Choroid plexus epithelial cell (primary cell): ENCODE measurements around the gene GIGYF2.
"Not testable (repeated sequence)": the region's sequence is repeated elsewhere in the genome, so short reads cannot be mapped to it uniquely, and the experiment has no call there.

Experiments
- DNase-seq: peaks from one replicate; pipeline ENCODE4 v3.0.0-alpha.2; 2010; ENCODE audit warnings: low read depth
- H3K4me3 ChIP-seq: 2 replicates; pipeline ENCODE4 v1.5.1; 2011; ENCODE audit warnings: low read depth, mild to moderate bottlenecking, control low read depth, low read length, moderate library complexity
- TF ChIP-seq, protein P1 (sequence below): conservative IDR thresholded peaks from 2 replicates; pipeline ENCODE4 v1.5.1; 2011; ENCODE audit warnings: low read depth, mild to moderate bottlenecking, control low read depth, inconsistent platforms, low read length, moderate library complexity

GIGYF2 gene

DNA sequence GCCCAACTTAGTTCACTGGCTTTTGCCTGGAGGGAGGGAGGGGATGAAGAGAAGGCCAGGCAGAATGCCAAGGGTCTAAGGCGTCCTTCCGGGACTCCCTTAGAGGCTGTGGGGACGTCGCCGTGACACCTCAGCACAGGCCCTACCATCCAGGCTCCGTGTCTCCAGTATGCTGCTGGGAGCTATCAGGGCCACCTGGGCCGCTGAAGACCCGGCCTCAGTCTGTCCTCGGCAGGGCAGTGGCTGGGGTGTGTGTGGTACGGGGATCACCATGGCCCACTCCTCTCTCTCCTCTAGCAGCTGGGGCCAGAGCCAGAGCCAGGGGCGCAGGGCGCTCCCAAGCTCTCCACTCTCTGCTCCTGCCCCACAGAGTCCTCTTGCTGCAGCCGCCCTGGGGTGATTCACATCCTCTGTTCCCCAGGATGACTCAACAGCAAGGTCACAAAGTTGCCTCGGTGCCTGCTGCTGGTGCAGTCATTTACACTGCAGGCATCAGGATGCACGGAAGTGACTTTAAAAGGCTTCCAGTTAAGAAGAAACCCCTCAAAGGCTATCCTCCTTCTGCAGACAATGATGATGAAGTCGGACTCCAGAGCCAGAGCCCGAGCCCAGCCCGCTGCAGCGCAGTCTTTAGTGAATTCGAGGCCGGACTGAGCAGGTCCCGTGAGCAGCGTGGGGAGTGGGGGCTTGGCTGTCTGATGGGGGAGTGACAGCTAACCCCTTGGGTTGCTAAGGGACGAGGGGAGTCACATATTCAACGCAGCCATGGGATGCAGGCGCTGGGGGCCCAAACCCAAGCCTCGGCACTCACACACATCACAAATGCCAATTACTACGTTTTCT, 204.8 kb downstream of the GIGYF2 start:
- peak; percentile 90 for DNase-seq
- H3K4me3 ChIP-seq: no peak overlapping the region
- TF ChIP-seq, protein P1, sequence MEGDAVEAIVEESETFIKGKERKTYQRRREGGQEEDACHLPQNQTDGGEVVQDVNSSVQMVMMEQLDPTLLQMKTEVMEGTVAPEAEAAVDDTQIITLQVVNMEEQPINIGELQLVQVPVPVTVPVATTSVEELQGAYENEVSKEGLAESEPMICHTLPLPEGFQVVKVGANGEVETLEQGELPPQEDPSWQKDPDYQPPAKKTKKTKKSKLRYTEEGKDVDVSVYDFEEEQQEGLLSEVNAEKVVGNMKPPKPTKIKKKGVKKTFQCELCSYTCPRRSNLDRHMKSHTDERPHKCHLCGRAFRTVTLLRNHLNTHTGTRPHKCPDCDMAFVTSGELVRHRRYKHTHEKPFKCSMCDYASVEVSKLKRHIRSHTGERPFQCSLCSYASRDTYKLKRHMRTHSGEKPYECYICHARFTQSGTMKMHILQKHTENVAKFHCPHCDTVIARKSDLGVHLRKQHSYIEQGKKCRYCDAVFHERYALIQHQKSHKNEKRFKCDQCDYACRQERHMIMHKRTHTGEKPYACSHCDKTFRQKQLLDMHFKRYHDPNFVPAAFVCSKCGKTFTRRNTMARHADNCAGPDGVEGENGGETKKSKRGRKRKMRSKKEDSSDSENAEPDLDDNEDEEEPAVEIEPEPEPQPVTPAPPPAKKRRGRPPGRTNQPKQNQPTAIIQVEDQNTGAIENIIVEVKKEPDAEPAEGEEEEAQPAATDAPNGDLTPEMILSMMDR: no peak

DNA sequence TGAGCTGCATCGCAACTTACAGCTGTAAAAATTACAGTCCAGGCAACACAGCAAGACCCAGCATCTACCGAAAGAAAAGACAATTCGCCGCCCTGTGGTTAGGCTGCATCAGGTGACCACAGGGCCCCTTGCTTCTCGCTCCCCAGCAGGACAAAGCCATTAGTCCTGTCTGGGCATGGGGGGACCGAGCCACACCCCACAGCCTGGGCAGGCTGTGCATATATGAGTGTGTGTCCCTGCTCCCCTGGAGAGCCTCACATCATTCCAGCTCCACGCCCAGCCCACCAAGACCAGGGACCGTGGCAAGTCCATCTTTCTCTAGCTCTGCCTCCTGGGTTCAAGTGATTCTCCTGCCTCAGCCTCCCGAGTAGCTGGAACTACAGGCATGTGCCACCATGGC, 206.9 kb downstream of the GIGYF2 start:
- TF ChIP-seq, protein P1: no peak
- no peak for DNase-seq

DNA sequence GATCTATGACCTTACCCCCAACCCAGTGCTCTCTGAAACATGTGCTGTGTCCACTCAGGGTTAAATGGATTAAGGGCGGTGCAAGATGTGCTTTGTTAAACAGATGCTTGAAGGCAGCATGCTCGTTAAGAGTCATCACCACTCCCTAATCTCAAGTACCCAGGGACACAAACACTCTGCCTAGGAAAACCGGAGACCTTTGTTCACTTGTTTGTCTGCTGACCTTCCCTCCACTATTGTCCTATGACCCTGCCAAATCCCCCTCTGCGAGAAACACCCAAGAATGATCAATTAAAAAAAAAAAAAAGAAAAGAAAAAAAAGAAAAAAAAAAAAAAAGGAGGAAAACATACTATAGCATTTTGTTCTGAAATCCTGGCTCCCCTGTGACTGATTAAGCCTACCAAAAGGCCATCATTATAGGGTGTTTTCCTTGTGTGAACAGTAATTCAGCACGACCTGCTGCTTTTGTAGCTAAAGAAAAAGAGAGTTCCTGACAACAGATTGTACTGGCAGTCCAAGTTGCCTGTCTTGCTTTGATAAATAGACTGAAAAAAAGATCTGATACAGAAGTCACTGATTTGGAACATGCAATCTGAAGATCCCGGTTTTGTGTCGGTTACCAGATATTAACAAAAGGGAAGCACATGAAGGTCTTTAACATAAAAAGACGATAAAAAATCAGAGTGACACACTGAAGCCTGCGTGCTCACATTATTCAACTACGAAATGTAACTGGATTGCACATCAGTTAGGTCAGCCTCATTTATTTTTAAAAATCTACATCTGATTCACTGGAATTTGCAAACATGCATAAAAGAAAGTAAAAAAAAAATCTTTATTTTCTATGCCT, 210.0 kb downstream of the GIGYF2 start:
- not testable (repeated sequence) for DNase-seq, H3K4me3 ChIP-seq

More for the DNA sequence above, 206.9 kb downstream of the GIGYF2 start:
- no peak overlapping the region for H3K4me3 ChIP-seq

DNA sequence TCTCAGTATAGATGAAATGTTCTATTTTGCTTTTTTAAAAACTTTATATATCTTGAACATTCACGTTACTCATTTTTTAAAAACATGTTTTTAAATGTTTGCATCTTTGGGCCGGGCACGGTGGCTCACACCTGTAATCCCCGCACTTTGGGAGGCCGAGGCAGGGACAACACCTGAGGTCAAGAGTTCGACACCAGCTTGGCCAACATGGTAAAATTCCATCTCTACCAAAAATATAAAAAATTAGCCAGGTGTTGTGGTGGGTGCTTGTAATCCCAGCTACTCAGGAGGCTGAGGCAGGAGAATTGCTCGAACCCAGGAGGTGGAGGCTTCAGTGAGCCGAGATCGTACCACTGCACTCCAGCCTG, 210.6 kb downstream of the GIGYF2 start:
- not testable (repeated sequence) for DNase-seq, H3K4me3 ChIP-seq

DNA sequence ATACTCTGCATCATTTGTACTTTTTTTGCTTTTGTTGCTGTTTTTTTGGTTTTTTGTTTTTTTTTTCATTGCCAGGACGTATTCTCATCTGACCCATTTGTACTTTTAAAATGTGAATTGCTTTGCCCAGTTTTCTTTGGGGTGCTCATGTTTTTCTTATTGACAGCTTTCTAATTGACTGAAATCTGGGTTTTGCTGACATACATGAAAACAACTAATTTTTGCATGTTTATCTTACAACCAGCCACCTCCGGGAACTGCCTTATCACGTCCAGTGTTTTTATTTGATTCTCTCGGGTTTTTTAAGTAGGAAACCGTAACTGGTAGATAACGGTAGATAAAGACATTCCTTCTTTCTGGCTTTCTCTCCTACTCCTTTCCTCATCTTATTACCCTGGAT, 211.6 kb downstream of the GIGYF2 start:
- no peak overlapping the region for H3K4me3 ChIP-seq
- TF ChIP-seq, protein P1: no peak
- DNase-seq: no peak
